Measurements from ENCODE around the gene TCEAL4. TPM values are rescaled to one million over a fixed set of nuclear protein-coding genes. Genes with fewer than 3 reads are reported as not detected.
"Not testable (repeated sequence)": the region's sequence is repeated elsewhere in the genome, so short reads cannot be mapped to it uniquely, and the experiment has no call there.

The TCEAL4 gene
- total RNA-seq, 1 experiment from 2014 or later: 35.2 TPM

- DNase-seq (ENCODE audit: low read depth): not testable (repeated sequence)
These were observed 7.0 kb downstream of the TCEAL4 start for GRCh38 chrX:103592295-103592694.

DNA sequence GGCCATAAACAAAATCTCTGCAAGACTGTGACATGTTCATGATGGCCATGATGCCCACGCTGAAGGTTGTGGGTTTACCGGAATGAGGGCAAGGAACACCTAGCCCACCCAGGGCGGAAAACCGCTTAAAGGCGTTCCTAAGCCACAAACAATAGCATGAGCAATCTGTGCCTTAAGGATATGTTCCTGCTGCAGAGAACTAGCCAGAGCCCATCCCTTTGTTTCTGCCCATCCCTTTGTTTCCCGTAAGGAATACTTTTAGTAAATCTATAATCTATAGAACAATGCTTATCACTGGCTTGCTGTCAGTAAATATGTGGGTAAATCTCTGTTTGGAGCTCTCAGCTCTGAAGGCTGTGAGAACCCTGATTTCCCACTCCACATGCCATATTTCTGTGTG, 9.9 kb downstream of the TCEAL4 start:
- DNase-seq (ENCODE audit: low read depth): not testable (repeated sequence)

GRCh38 chrX:103607364-103608305, 22.3 kb downstream of the TCEAL4 start, which contains the start of gene TCEAL3:
TCEAL3 (plus strand) TSS chrX:103607963; CDS start chrX:103609065, 1,102 bp downstream.
- DNase-seq (ENCODE audit: low read depth): peak; percentile 47

GRCh38 chrX:103608306-103608963, 23.1 kb downstream of the TCEAL4 start:
- DNase-seq (ENCODE audit: low read depth): no peak

GRCh38 chrX:103610282-103610681, 25.0 kb downstream of the TCEAL4 start:
- no peak for DNase-seq (ENCODE audit: low read depth)

DNA sequence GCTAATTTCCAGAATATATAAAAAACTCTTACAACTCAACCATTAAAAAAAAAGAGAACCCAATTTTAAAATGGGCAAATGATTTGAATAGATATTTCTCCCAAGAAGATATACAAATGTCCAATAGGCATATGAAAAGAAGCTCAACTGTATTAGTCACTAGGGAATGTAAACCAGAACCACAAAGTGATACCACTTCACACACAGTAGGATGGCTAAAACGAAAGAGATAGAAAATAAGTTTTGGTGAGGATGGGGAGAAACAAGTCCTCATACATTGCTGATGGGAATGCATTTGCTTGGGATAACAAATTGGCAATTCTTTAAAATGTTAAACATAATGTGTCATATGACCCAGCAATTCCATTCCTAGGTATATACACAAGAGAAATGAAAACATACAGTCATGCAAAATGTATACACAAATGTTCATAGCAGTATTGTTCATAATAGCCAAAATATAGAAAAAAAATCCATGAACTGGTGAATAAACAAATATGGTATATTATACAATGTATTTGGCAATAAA, 28.1 kb downstream of the TCEAL4 start:
- no peak for DNase-seq (ENCODE audit: low read depth)

- peak; percentile 24 for DNase-seq (ENCODE audit: low read depth)
These were observed 29.7 kb downstream of the TCEAL4 start for GRCh38 chrX:103614999-103615398.

- peak; percentile 3 for DNase-seq (ENCODE audit: low read depth)
These were observed 30.6 kb downstream of the TCEAL4 start for GRCh38 chrX:103615781-103616371.

GRCh38 chrX:103616676-103617186, 31.4 kb downstream of the TCEAL4 start:
- no peak for DNase-seq (ENCODE audit: low read depth)

- DNase-seq (ENCODE audit: low read depth): no peak
These were observed 38.8 kb downstream of the TCEAL4 start for GRCh38 chrX:103624111-103624510.

- no peak for DNase-seq (ENCODE audit: low read depth)
These were observed 41.5 kb downstream of the TCEAL4 start for GRCh38 chrX:103626855-103627254.

DNA sequence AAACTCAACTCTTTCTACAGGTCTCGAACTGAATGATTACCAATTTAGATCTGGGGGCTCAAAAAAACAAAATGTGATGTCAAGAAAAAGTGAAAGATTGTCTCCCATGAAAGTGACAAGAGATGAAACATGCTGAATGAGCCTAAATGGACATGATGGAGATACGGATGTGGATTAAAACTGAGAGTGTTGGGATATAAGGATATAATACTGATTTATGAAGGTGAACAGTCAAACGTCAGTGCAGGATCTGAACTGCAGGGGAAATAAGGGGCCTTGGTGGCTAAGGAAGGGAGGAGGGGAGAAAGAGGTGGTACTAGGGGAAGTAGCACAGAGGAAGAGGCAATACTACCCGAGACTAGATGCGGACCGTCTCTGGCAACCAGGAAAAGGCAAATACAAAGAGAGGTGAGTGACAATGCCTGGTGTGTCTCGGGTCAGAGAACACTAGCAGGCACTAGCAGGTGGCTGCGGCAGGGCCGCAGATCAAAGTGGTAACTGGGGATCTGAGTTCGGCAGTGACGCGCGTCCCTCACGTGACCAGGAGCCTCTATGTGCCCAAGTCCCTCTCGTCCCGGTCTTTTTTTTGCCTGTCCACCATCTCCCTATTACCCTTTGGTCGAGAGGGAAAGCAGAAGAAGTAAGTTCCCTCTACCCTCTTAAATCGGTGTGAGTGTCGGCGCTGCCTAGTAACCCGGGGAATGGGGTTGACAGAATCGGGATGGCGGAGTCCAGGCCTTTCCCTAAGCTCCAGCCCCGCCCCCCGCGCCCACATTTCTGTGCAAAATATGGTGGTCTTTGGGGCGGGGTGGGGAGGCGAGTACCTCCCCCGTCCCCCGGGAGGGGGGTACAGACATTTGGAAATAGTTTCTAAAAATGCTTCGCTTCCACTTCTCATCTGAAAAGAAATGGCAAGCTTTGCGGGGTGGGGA, 43.3 kb downstream of the TCEAL4 start, which contains the start of gene TCEAL1:
TCEAL1 (plus strand) TSS at position 590 of the 932 bp plus-strand sequence. CDS start 942 bp downstream, outside the sequence.
- DNase-seq (ENCODE audit: low read depth): peak; percentile 43

DNA sequence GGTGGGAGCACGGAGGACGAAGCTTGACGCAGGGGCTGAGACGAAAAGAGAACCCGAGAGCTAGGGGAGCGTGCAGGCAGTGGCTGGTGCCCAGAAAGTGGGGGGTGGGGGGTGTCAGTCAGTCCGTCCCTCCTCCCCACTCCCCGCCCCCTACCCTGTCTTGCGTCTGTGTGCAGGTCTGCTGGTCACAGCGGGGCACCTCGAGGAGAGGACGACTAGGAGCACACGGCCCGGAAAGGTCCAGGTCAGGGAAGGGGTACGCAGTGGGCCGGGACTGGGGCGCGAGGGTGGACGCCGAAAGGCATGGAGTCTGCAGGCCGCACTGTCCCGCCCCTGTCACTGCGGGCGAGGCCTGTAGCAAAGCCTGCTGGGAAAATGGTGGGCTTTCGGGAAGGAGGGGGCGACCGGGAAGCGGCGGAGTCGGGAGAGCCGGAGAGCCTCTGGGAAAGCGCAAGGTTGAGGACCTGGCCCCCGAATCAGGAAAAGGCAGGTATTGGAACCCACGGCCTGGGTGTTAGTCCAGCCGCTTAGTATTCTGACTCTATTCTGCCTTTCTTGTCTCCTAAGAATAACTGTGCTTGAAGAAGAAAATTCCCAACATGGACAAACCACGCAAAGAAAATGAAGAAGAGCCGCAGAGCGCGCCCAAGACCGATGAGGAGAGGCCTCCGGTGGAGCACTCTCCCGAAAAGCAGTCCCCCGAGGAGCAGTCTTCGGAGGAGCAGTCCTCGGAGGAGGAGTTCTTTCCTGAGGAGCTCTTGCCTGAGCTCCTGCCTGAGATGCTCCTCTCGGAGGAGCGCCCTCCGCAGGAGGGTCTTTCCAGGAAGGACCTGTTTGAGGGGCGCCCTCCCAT, 44.2 kb downstream of the TCEAL4 start:
- DNase-seq (ENCODE audit: low read depth): peak; percentile 63

GRCh38 chrX:103630171-103630511, 44.8 kb downstream of the TCEAL4 start:
- no peak for DNase-seq (ENCODE audit: low read depth)

GRCh38 chrX:103631145-103631544, 45.8 kb downstream of the TCEAL4 start:
- DNase-seq (ENCODE audit: low read depth): no peak

- DNase-seq (ENCODE audit: low read depth): peak; percentile 7
These were observed 50.1 kb downstream of the TCEAL4 start for GRCh38 chrX:103635436-103635835.
